ENCODE data around the gene ZRANB3.

ZRANB3 gene

DNA sequence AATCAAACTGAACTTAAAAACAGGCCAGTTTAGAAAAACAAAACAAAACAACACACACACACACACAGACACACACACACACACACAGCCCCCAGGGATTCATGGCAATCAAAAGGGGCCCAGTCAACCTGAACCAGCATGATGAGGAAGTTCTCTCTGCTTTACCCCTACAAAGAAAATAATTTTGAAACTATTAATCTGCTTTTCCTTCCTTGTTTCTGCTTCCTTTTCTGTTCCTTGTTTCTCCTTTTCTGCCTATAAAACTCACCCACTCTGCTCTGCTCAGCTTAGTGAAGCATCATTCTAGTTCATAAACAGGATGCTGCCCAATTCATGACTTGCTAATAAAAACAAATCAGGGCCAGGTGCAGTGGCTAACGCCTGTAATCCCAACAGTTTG, 275.8 kb downstream of the ZRANB3 start:
- Histone ChIP-seq H3K36me3 (ENCODE audit: control insufficient read depth in 2 of 2, insufficient read depth in 2 of 2, low read length in 2 of 2) (no peaks in the 10 kb centered on the region), H3K4me3 (ENCODE audit: low read length in 2 of 2) (no peak overlapping the region), H3K9ac (ENCODE audit: low read length in 2 of 2) (no peak overlapping the region), H3K27me3 (ENCODE audit: control insufficient read depth in 1 of 2, insufficient read depth in 2 of 2, low read length in 2 of 2) (no peaks in the 10 kb centered on the region), H3K27ac (ENCODE audit: low read length) (no peak overlapping the region), H3K9me3 (ENCODE audit: control insufficient read depth in 2 of 2, low read length in 2 of 2) (peaks cover 0 to 6% of the 10 kb centered on the region in 2 donors), H3K4me1 (ENCODE audit: control insufficient read depth, insufficient read depth, low read length) (no peaks in the 10 kb centered on the region)

DNA sequence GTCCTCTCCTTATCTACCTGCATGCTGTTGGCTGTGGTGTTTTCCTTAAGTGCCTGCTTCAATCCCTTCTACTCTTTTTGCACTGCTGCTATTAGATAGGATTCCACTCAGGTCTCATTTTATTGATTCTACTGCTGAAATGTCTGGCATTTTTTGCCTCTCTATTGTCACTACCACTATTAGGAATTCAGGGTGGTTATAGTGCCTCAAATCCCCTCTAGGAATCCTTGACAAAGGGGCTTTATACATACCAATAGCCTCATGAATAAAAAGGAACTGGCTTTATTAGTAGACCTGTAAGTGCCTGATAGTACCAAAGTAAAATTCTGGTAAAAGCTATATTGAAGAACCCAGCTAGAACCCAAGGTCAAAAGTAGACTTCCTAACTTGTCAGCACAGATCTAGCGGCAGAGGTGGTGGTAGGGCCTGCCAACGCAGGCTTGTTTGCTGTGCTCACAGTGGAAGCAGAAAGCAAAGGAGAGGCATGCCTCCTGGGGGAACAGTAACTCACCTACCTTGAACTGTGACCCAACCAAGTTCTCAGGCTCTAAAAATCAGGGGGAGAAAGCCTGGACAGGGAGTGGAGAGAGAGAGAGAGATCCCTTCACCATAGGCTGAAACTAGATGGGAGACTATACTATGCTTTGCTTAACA, 278.1 kb downstream of the ZRANB3 start:
- H3K9me3 ChIP-seq (ENCODE audit: control insufficient read depth in 2 of 2, low read length in 2 of 2): peaks cover 0 to 6% of the 10 kb centered on the region in 2 donors
- no peak overlapping the region for H3K4me3 ChIP-seq (ENCODE audit: low read length in 2 of 2)
- no peaks in the 10 kb centered on the region for H3K27me3 ChIP-seq (ENCODE audit: control insufficient read depth in 1 of 2, insufficient read depth in 2 of 2, low read length in 2 of 2)
- no peaks in the 10 kb centered on the region for H3K4me1 ChIP-seq (ENCODE audit: control insufficient read depth, insufficient read depth, low read length)
- no peak overlapping the region for H3K9ac ChIP-seq (ENCODE audit: low read length in 2 of 2)
- H3K27ac ChIP-seq (ENCODE audit: low read length): no peak overlapping the region
- no peaks in the 10 kb centered on the region for H3K36me3 ChIP-seq (ENCODE audit: control insufficient read depth in 2 of 2, insufficient read depth in 2 of 2, low read length in 2 of 2)

DNA sequence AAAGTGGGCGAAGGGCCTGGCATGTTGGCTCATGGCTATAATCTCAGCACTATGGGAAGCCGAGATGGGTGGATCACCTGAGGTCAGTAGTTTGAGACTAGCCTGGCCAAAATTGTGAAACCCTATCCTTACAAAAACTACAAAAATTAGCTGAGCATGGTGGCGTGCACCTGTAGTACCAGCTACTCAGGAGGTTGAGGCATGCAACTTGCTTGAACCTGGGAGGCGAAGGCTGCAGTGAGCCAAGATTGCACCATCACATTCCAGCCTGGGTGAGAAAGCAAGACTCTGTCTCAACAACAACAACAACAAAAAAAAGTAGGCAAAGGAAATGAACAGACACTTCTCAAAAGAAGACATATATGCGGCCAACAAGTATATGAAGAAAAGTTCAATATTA, 282.4 kb downstream of the ZRANB3 start:
- Histone ChIP-seq H3K36me3 (ENCODE audit: control insufficient read depth in 2 of 2, insufficient read depth in 2 of 2, low read length in 2 of 2) (no peaks in the 10 kb centered on the region), H3K9me3 (ENCODE audit: control insufficient read depth in 2 of 2, low read length in 2 of 2) (peaks cover 0 to 6% of the 10 kb centered on the region in 2 donors), H3K27me3 (ENCODE audit: control insufficient read depth in 1 of 2, insufficient read depth in 2 of 2, low read length in 2 of 2) (no peaks in the 10 kb centered on the region), H3K4me1 (ENCODE audit: control insufficient read depth, insufficient read depth, low read length) (no peaks in the 10 kb centered on the region), H3K27ac (ENCODE audit: low read length) (no peak overlapping the region), H3K4me3 (ENCODE audit: low read length in 2 of 2) (no peak overlapping the region), H3K9ac (ENCODE audit: low read length in 2 of 2) (no peak overlapping the region)

DNA sequence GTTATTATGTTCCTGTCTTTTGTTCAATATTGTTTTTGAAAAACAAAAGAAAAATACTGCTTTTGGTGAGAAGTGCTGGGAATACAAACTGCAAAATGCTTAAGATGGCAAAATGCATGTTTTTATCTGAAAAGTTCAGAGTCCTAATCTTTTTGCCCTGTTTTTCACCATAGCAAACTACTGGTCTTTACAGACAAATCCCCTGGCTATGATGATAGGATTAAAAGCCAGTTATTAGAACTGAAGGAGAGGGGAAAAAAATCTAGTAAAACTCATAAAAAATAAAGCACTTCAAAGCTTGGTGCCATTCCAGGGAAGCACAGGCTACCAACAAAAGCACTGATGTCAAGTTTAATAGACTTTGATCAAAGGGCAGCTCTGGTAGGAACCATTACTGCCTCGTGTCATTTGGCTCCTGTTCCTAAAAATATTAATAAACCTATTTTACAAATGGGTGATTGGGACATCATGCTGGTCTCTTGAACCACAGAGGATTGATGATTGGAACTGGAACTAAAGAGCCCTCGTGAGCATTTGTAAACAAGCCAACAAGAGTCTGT, 284.2 kb downstream of the ZRANB3 start:
- no peak overlapping the region for H3K4me3 ChIP-seq (ENCODE audit: low read length in 2 of 2)
- no peak overlapping the region for H3K9ac ChIP-seq (ENCODE audit: low read length in 2 of 2)
- no peaks in the 10 kb centered on the region for H3K27me3 ChIP-seq (ENCODE audit: control insufficient read depth in 1 of 2, insufficient read depth in 2 of 2, low read length in 2 of 2)
- H3K4me1 ChIP-seq (ENCODE audit: control insufficient read depth, insufficient read depth, low read length): no peaks in the 10 kb centered on the region
- H3K9me3 ChIP-seq (ENCODE audit: control insufficient read depth in 2 of 2, low read length in 2 of 2): peaks cover 0 to 6% of the 10 kb centered on the region in 2 donors
- H3K36me3 ChIP-seq (ENCODE audit: control insufficient read depth in 2 of 2, insufficient read depth in 2 of 2, low read length in 2 of 2): no peaks in the 10 kb centered on the region
- H3K27ac ChIP-seq (ENCODE audit: low read length): no peak overlapping the region

DNA sequence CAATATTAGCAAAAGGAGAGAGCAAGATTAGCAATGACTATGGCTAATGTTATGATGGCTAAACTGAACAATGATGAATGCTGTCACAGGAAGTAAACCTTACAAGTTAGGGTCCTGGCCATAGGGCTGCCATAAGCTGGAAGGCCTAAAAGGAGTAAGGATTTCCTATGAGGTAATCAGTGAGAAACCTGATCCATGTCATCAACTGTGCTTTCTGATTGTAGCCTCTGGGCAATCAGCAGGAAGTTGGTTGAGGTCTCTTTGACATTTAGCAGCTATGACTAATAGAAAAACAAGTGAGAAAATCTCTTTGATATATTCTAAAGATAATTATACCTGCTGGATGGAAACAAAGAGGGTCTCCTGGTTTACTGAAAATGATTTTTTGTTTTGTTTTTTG, 285.9 kb downstream of the ZRANB3 start:
- no peaks in the 10 kb centered on the region for H3K9me3 ChIP-seq (ENCODE audit: control insufficient read depth in 2 of 2, low read length in 2 of 2)
- H3K27ac ChIP-seq (ENCODE audit: low read length): no peak overlapping the region
- no peak overlapping the region for H3K9ac ChIP-seq (ENCODE audit: low read length in 2 of 2)
- no peaks in the 10 kb centered on the region for H3K27me3 ChIP-seq (ENCODE audit: control insufficient read depth in 1 of 2, insufficient read depth in 2 of 2, low read length in 2 of 2)
- H3K4me1 ChIP-seq (ENCODE audit: control insufficient read depth, insufficient read depth, low read length): no peaks in the 10 kb centered on the region
- H3K36me3 ChIP-seq (ENCODE audit: control insufficient read depth in 2 of 2, insufficient read depth in 2 of 2, low read length in 2 of 2): no peaks in the 10 kb centered on the region
- H3K4me3 ChIP-seq (ENCODE audit: low read length in 2 of 2): no peak overlapping the region

DNA sequence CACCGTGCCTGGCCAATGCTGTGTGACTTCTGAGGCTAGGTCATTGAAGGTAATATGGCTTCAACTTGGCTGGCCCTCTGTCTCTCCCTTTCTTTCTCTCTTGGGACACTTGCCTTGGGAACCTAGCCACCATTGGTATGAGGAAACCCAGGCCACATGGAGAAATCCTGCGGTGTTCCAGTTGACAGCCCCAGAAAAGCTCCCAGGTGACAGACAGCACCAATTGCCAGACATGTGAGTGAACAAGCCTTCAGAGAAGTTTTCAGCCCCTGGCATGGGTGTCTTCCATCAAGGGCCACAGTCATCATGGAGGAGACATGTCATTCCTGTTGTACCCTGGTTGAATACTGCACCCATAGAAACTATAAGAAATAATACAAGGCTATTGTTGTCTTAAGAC, 292.4 kb downstream of the ZRANB3 start:
- H3K4me1 ChIP-seq (ENCODE audit: control insufficient read depth, insufficient read depth, low read length): no peaks in the 10 kb centered on the region
- no peak overlapping the region for H3K27ac ChIP-seq (ENCODE audit: low read length)
- no peaks in the 10 kb centered on the region for H3K27me3 ChIP-seq (ENCODE audit: control insufficient read depth in 1 of 2, insufficient read depth in 2 of 2, low read length in 2 of 2)
- H3K9ac ChIP-seq (ENCODE audit: low read length in 2 of 2): no peak overlapping the region
- no peak overlapping the region for H3K4me3 ChIP-seq (ENCODE audit: low read length in 2 of 2)
- H3K36me3 ChIP-seq (ENCODE audit: control insufficient read depth in 2 of 2, insufficient read depth in 2 of 2, low read length in 2 of 2): no peaks in the 10 kb centered on the region
- H3K9me3 ChIP-seq (ENCODE audit: control insufficient read depth in 2 of 2, low read length in 2 of 2): no peaks in the 10 kb centered on the region

DNA sequence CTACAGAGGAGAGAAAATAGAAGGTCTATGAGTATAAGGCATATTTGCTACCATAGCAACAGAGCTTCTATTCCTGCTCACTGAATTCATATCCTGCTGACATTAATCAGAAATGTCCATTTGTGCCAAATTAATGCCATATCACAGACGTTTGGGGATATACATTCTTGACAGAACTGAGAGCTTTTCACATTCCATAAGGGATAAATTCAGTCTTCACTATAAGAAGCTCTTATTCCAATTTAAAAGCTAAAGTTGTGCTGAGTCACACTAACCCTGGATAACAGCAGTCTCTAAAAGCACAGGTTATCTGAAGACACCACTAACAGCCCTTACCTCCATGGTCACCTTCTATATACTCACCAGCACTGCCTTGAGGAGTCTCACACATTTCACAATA, 300.9 kb downstream of the ZRANB3 start:
- H3K4me3 ChIP-seq (ENCODE audit: low read length in 2 of 2): no peak overlapping the region
- H3K27me3 ChIP-seq (ENCODE audit: control insufficient read depth in 1 of 2, insufficient read depth in 2 of 2, low read length in 2 of 2): no peaks in the 10 kb centered on the region
- H3K4me1 ChIP-seq (ENCODE audit: control insufficient read depth, insufficient read depth, low read length): no peaks in the 10 kb centered on the region
- no peak overlapping the region for H3K9ac ChIP-seq (ENCODE audit: low read length in 2 of 2)
- no peaks in the 10 kb centered on the region for H3K9me3 ChIP-seq (ENCODE audit: control insufficient read depth in 2 of 2, low read length in 2 of 2)
- H3K36me3 ChIP-seq (ENCODE audit: control insufficient read depth in 2 of 2, insufficient read depth in 2 of 2, low read length in 2 of 2): no peaks in the 10 kb centered on the region
- no peak overlapping the region for H3K27ac ChIP-seq (ENCODE audit: low read length)

DNA sequence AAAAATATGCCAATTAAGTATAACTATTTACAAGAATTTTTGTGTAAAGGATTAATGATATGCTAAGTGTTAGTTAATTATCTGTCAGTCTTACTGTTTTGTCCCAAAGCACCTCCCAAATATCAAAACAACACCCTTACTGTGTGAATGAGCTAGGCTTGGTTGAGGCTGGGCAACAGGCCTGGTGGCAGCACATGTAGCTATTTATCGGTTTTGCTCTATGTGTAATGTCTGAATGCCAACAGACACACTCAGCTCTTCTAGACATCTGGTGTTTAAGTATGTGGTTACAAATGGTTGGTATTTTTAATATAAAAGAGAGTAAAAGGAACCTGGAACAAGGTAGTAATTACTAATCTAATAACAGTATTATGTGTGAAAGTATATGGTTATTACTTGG, 303.6 kb downstream of the ZRANB3 start:
- no peak overlapping the region for H3K4me3 ChIP-seq (ENCODE audit: low read length in 2 of 2)
- no peaks in the 10 kb centered on the region for H3K9me3 ChIP-seq (ENCODE audit: control insufficient read depth in 2 of 2, low read length in 2 of 2)
- H3K4me1 ChIP-seq (ENCODE audit: control insufficient read depth, insufficient read depth, low read length): no peaks in the 10 kb centered on the region
- H3K27ac ChIP-seq (ENCODE audit: low read length): no peak overlapping the region
- no peak overlapping the region for H3K9ac ChIP-seq (ENCODE audit: low read length in 2 of 2)
- H3K36me3 ChIP-seq (ENCODE audit: control insufficient read depth in 2 of 2, insufficient read depth in 2 of 2, low read length in 2 of 2): no peaks in the 10 kb centered on the region
- no peaks in the 10 kb centered on the region for H3K27me3 ChIP-seq (ENCODE audit: control insufficient read depth in 1 of 2, insufficient read depth in 2 of 2, low read length in 2 of 2)

DNA sequence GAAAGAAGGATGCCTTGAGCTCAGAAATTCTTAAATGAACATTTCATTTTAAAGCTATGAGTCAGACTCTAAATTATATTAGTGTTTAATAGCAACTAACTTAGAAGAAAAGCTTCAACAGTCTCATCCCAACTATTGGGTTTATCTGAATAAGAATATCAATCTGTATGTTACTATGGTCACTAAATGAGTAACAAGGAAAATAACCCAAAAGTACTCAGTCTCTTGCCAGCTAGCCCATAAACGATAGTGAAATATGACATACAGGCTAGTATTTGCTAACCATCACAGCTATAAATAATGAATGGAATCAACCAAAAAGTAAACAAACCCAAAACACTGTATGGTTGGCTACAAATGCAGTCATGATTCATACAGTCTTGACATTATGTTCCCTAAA, 304.1 kb downstream of the ZRANB3 start:
- Histone ChIP-seq H3K4me3 (ENCODE audit: low read length in 2 of 2) (no peak overlapping the region), H3K9me3 (ENCODE audit: control insufficient read depth in 2 of 2, low read length in 2 of 2) (no peaks in the 10 kb centered on the region), H3K36me3 (ENCODE audit: control insufficient read depth in 2 of 2, insufficient read depth in 2 of 2, low read length in 2 of 2) (no peaks in the 10 kb centered on the region), H3K4me1 (ENCODE audit: control insufficient read depth, insufficient read depth, low read length) (no peaks in the 10 kb centered on the region), H3K9ac (ENCODE audit: low read length in 2 of 2) (no peak overlapping the region), H3K27me3 (ENCODE audit: control insufficient read depth in 1 of 2, insufficient read depth in 2 of 2, low read length in 2 of 2) (no peaks in the 10 kb centered on the region), H3K27ac (ENCODE audit: low read length) (no peak overlapping the region)

DNA sequence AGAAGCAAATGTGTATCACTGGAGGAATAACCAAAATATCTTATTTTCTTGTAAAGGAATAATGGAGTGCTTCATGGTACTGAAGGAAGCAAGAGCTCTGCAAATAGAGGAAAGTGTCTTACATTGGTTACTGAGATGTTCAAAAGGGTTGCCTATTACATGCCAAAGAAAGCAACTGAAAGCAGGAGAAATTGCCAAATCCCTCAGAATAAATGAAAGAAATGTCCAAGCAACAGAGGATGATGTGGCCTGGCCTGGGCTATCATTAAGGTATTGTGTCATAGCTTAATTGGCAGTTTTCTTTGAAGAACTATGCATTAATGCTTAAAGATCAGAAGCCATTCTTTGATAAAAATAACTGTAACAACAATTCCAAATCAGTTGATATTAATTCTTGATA, 305.2 kb downstream of the ZRANB3 start:
- no peaks in the 10 kb centered on the region for H3K36me3 ChIP-seq (ENCODE audit: control insufficient read depth in 2 of 2, insufficient read depth in 2 of 2, low read length in 2 of 2)

DNA sequence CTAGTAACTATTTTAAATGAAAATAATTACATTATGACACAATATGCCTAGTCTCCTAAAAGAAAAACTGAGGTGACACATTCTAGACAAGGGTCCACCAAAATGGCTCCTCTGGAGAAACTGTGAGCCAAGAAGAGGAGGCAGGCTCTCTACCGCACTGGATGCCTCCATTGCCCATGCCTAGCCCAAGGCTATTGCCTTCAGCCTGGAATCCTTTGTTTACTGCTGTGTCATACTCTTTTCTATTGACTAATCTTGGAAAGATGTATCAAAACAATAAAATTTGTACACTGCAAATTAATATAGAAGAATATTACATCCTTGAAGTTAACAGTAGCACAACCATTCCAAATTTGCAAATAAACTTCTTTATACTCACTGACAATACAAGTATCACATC, 311.8 kb downstream of the ZRANB3 start:
- Histone ChIP-seq H3K27ac (ENCODE audit: low read length) (no peak overlapping the region), H3K36me3 (ENCODE audit: control insufficient read depth in 2 of 2, insufficient read depth in 2 of 2, low read length in 2 of 2) (peaks cover 0 to 2% of the 10 kb centered on the region in 2 donors), H3K27me3 (ENCODE audit: control insufficient read depth in 1 of 2, insufficient read depth in 2 of 2, low read length in 2 of 2) (no peaks in the 10 kb centered on the region), H3K4me1 (ENCODE audit: control insufficient read depth, insufficient read depth, low read length) (no peaks in the 10 kb centered on the region), H3K9me3 (ENCODE audit: control insufficient read depth in 2 of 2, low read length in 2 of 2) (no peaks in the 10 kb centered on the region), H3K4me3 (ENCODE audit: low read length in 2 of 2) (no peak overlapping the region), H3K9ac (ENCODE audit: low read length in 2 of 2) (no peak overlapping the region)

More for the DNA sequence above, 305.2 kb downstream of the ZRANB3 start:
- H3K27ac ChIP-seq (ENCODE audit: low read length): no peak overlapping the region
- no peak overlapping the region for H3K4me3 ChIP-seq (ENCODE audit: low read length in 2 of 2)
- no peak overlapping the region for H3K9ac ChIP-seq (ENCODE audit: low read length in 2 of 2)
- H3K9me3 ChIP-seq (ENCODE audit: control insufficient read depth in 2 of 2, low read length in 2 of 2): no peaks in the 10 kb centered on the region
- H3K4me1 ChIP-seq (ENCODE audit: control insufficient read depth, insufficient read depth, low read length): no peaks in the 10 kb centered on the region
- no peaks in the 10 kb centered on the region for H3K27me3 ChIP-seq (ENCODE audit: control insufficient read depth in 1 of 2, insufficient read depth in 2 of 2, low read length in 2 of 2)
